Activated CD8-positive, alpha-beta memory T cell treated with anti-CD3 and anti-CD28 coated beads, Interleukin-2, amount 50 U/mL, for 24 hours (primary cell): ENCODE measurements around the gene FCER1A.

Experiments
- DNase-seq: peaks from one replicate; pipeline ENCODE4 v3.0.0-alpha.2; 2020; ENCODE audit errors: extremely low read depth

FCER1A gene

DNA sequence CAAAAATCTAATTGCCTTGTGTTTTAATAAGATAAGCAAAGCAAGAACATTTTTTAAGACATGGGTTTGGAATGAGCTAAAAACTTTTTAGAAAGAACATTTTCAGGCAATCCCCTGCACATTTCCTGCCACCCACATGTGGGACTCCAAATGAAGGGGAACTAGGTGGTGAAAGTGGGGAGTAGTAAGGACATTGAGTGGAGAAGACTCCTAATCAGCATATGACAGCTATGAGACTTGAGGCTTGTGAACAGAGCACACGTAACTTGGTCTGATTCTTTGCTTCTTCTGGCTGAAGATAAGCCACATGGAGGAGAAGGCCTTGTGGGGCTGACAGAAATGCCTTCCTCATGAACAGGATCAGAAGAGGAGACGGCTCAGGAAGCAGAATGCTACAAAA, 50.3 kb downstream of the FCER1A start:
- DNase-seq, result no peak
